Progenitor cell of endocrine pancreas (in vitro differentiated cells): Measurements from ENCODE around the gene NOL6. TPM values are rescaled to one million over a fixed set of nuclear protein-coding genes. Genes with fewer than 3 reads are reported as not detected.
A peak's percentile ranks its signal among the peaks of the same experiment; 100 is the strongest.

Source experiments
- DNase-seq: peaks from one replicate; pipeline ENCODE4 v3.0.0; 2021; ENCODE audit warnings: low spot score; ENCODE audit not compliant: unreplicated experiment
- H3K27ac Mint-ChIP-seq: 2 replicates; pipeline ENCODE4 v1.8.0; 2021; ENCODE audit warnings: mild to moderate bottlenecking, moderate library complexity, mixed read lengths
- H3K27me3 Mint-ChIP-seq: 2 replicates; pipeline ENCODE4 v1.8.0; 2021; ENCODE audit warnings: mixed read lengths
- H3K36me3 Mint-ChIP-seq: 2 replicates; pipeline ENCODE4 v1.8.0; 2022; ENCODE audit warnings: mixed read lengths; ENCODE audit not compliant: insufficient read depth
- H3K4me1 Mint-ChIP-seq: 2 replicates; pipeline ENCODE4 v1.8.0; 2021; ENCODE audit warnings: low read depth, mixed read lengths
- H3K4me3 Mint-ChIP-seq: 2 replicates; pipeline ENCODE4 v1.8.0; 2021; ENCODE audit warnings: low read depth, mild to moderate bottlenecking, moderate library complexity, mixed read lengths
- H3K9me3 Mint-ChIP-seq: 2 replicates; pipeline ENCODE4 v1.8.0; 2021; ENCODE audit warnings: low read depth, mixed read lengths
- total RNA-seq: library from RNA; stranded (reverse); gene quantifications from 2 replicates; pipeline ENCODE4 v1.2.1, GENCODE V29; 2021
- TF ChIP-seq, protein P1 (sequence below): fragments of 200-600 bp; sonication (generic); IDR thresholded peaks from one replicate; pipeline ENCODE4 v1.5.0; 2021; ENCODE audit warnings: antibody characterized with exemption, mild to moderate bottlenecking; ENCODE audit not compliant: unreplicated experiment

The NOL6 gene
- total RNA-seq, 1 donor from 2014 or later, result 29.6 TPM

DNA sequence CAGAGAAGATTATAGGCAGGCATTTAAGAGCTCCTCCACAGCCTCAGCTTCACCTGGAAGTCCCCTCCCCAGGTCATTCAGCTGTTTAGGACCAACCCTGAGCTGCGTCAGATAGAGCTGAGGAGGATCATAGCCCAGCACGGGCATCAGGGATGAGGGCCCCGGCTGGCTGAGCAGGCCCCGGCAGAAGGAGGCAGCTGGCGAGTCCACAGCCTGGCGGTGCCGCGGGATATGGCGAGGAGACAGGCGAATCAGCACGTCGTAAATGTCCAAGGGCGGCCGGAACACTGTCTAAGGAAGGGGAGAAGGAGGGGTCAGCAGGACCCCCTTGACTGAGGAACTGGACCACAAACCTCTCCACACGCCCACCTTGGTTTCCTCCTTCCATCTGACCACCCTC is 10.6 kb downstream of the NOL6 start:
- Mint-ChIP-seq H3K4me1 (peaks cover 10% of the 10 kb centered on the region), H3K27me3 (no peaks in the 10 kb centered on the region), H3K36me3 (peaks cover 10% of the 10 kb centered on the region), H3K4me3 (no peak overlapping the region), H3K9me3 (no peaks in the 10 kb centered on the region), H3K27ac (no peak overlapping the region)
- TF ChIP-seq, protein P1, sequence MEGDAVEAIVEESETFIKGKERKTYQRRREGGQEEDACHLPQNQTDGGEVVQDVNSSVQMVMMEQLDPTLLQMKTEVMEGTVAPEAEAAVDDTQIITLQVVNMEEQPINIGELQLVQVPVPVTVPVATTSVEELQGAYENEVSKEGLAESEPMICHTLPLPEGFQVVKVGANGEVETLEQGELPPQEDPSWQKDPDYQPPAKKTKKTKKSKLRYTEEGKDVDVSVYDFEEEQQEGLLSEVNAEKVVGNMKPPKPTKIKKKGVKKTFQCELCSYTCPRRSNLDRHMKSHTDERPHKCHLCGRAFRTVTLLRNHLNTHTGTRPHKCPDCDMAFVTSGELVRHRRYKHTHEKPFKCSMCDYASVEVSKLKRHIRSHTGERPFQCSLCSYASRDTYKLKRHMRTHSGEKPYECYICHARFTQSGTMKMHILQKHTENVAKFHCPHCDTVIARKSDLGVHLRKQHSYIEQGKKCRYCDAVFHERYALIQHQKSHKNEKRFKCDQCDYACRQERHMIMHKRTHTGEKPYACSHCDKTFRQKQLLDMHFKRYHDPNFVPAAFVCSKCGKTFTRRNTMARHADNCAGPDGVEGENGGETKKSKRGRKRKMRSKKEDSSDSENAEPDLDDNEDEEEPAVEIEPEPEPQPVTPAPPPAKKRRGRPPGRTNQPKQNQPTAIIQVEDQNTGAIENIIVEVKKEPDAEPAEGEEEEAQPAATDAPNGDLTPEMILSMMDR, result no peak
- no peak for DNase-seq

DNA sequence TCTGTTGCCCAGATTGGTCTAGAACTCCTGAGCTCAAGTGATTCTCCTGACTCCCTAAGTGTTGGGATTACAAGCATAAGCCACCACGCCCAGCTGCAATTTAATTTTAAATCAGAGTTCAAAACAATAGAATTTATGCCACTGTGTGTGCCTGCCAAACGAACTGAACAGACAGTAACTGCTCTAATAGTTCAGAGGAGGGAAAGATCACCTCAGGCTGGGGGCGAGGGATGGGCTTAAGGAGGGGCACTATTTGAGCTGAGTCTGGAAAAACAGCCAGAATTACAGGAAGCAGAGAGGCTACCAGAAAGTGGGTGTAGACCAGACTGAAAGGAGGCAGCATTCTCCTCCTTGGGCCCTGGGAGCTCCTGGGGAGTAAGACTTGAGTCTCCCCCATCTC is 12.2 kb downstream of the NOL6 start:
- Mint-ChIP-seq H3K4me3 (no peak overlapping the region), H3K27me3 (no peaks in the 10 kb centered on the region), H3K9me3 (no peaks in the 10 kb centered on the region), H3K27ac (no peak overlapping the region), H3K4me1 (peaks cover 10% of the 10 kb centered on the region), H3K36me3 (peaks cover 8% of the 10 kb centered on the region)
- TF ChIP-seq, protein P1, result no peak
- no peak for DNase-seq

DNA sequence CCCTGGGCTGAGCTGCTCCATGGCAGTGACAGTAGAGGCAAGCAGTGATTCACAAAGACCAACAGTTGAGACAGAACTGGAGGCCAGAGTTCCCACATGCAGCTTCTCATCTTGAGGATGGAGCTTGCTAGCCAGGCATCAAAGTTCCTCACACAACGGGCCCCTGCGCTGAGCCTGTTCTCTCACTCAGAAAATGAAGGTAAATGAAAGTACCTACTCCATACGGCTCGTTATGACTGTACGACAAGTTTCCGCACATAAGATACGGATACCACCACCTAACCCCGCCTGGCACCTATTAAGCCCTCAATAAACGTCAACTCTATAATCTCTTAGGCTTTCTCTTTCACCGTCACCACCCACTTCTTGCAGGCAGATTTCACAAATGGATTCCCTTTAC is 12.9 kb downstream of the NOL6 start:
- Mint-ChIP-seq H3K4me3 (no peak overlapping the region), H3K4me1 (peaks cover 10% of the 10 kb centered on the region), H3K9me3 (no peaks in the 10 kb centered on the region), H3K36me3 (peaks cover 7% of the 10 kb centered on the region), H3K27ac (no peak overlapping the region), H3K27me3 (no peaks in the 10 kb centered on the region)
- TF ChIP-seq, protein P1, result no peak
- no peak for DNase-seq

DNA sequence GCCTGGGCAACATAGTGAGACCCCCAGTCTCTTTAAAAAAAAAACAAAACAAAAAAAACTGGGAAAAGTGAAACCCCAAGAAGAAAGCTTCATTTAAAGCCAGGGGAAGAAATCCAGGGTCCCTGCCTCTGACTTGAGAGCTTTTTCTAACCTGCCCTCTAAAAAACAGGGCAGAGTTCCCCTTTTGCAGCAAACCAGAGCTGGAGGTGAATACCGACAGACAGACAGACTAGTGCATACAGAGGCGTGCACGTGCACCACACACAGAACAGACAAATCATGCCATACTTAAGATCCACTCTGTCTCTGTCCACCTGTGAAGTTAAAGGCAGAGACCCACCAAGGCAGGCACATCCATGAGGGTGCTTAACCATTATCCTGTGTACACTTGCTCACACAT is 14.6 kb downstream of the NOL6 start:
- Mint-ChIP-seq H3K36me3 (no peaks in the 10 kb centered on the region), H3K9me3 (no peaks in the 10 kb centered on the region), H3K27me3 (no peaks in the 10 kb centered on the region), H3K4me3 (no peak overlapping the region), H3K27ac (peak overlapping the region; percentile 73), H3K4me1 (peaks cover 10% of the 10 kb centered on the region)
- TF ChIP-seq, protein P1, result no peak
- no peak for DNase-seq

DNA sequence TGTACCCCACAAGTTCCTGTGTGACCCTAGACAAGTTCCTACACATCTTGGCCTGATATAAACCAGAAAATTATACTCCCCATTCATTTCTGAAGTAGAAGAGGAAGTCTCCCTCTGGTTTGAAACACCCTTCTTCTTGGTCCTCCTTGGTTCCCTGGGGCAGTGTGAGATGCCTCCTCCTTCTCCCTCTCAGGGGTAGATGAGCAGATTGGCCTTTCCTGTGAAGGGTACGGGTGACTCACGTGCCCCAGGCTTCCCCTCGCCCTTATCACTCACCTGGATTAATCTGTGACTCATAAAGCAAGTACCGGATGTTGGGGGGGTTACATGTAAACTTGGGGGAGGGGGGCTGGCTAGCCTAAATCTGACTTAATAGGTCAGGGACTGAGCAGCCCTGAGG is 15.3 kb downstream of the NOL6 start:
- no peaks in the 10 kb centered on the region for H3K27me3 Mint-ChIP-seq
- no peaks in the 10 kb centered on the region for H3K9me3 Mint-ChIP-seq
- DNase-seq, result no peak
- H3K4me3 Mint-ChIP-seq, result no peak overlapping the region
- H3K36me3 Mint-ChIP-seq, result no peaks in the 10 kb centered on the region
- peaks cover 10% of the 10 kb centered on the region for H3K4me1 Mint-ChIP-seq
- TF ChIP-seq, protein P1, result no peak
- peak overlapping the region; percentile 73 for H3K27ac Mint-ChIP-seq
